Measurements from ENCODE around the gene FOXP1.

- TF ChIP-seq CTCF (IDR thresholded peaks at IDR 0.05) (no peak), POLR2A (IDR thresholded peaks at IDR 0.05) (no peak)
These were observed 302.2 kb downstream of the FOXP1 start for GRCh38 chr3:71281280-71281679.
